Sigmoid colon (tissue), 7 donors: Measurements from ENCODE around the gene ALPP. TPM values are rescaled to one million over a fixed set of nuclear protein-coding genes. Genes with fewer than 3 reads are reported as not detected.

Source experiments
- DNase-seq: peaks from one replicate; pipeline ENCODE4 v3.0.0-alpha.2; 2019
- H3K27ac ChIP-seq, 4 donors: fragments of 200-600 bp; sonication (generic); one replicate each; pipeline ENCODE4 v1.5.1; 2016 to 2019; ENCODE audit warnings: mild to moderate bottlenecking in 1 of 4
- H3K27me3 ChIP-seq, 3 donors: fragments of 200-600 bp; sonication (generic); one replicate each; pipeline ENCODE4 v1.5.1; 2019; ENCODE audit warnings: mild to moderate bottlenecking in 1 of 3
- H3K36me3 ChIP-seq, 4 donors: fragments of 200-600 bp; sonication (generic); one replicate each; pipeline ENCODE4 v1.5.1; 2016 to 2019
- H3K4me1 ChIP-seq, 4 donors: fragments of 200-600 bp; sonication (generic); one replicate each; pipeline ENCODE4 v1.5.1; 2017 to 2019
- H3K4me3 ChIP-seq, 4 donors: fragments of 200-600 bp; sonication (generic); one replicate each; pipeline ENCODE4 v1.5.1; 2017 to 2019; ENCODE audit warnings: mild to moderate bottlenecking in 2 of 4, moderate library complexity in 1 of 4
- H3K9me3 ChIP-seq, 4 donors: fragments of 200-600 bp in 3 of 4; sonication (generic) in 3 of 4; one replicate each; pipeline versions ENCODE4 v1.5.1 to v1.6.1; 2013 to 2019
- CTCF ChIP-seq, 4 experiments: fragments of 450-650 bp in 3 of 4; fragments of 200-600 bp in 1 of 4; IDR thresholded peaks; one replicate each; pipeline ENCODE4 v1.5.1; 2016 to 2019; ENCODE audit warnings: antibody characterized with exemption in 4 of 4, mild to moderate bottlenecking in 3 of 4, moderate library complexity in 2 of 4
- EP300 ChIP-seq, 4 donors: sonication (generic); formaldehyde crosslinking; IDR thresholded peaks; one replicate each; pipeline ENCODE4 v1.6.1; 2017; ENCODE audit warnings: antibody characterized with exemption in 4 of 4
- POLR2A ChIP-seq, 2 donors: fragments of 450-650 bp; IDR thresholded peaks; one replicate each; pipeline ENCODE4 v1.6.1; 2016; ENCODE audit warnings: antibody characterized with exemption in 2 of 2, mild to moderate bottlenecking in 2 of 2, moderate library complexity in 2 of 2
- POLR2AphosphoS5 ChIP-seq, 4 donors: sonication (generic); formaldehyde crosslinking; IDR thresholded peaks; one replicate each; pipeline ENCODE4 v1.6.1; 2017; ENCODE audit warnings: antibody characterized with exemption in 4 of 4
- WGBS, 2 donors: extraction: QIAGEN DNeasy Blood & Tissue Kit; methylation state at CpG; one replicate each; pipeline ENCODE4 v1.1.7; 2013; 5-methylcytosine and 5-hydroxymethylcytosine counted together
- intact Hi-C: fragments of 100-400 bp; cut with DNase I; formaldehyde crosslinking; loops from one replicate; pipeline ENCODE4 v1.15.1; 2023
- polyA plus RNA-seq, 3 donors: library from polyadenylated mRNA; stranded (reverse); fragments of 200-250 nt; gene quantifications; one replicate each; pipeline ENCODE4 v1.2.3, GENCODE V29; 2013
- total RNA-seq, 4 donors: library from RNA; depleted of rRNA; stranded (reverse); fragments of >200 nt; gene quantifications; one replicate each; pipeline ENCODE4 v1.1.0, GENCODE V29; 2016
- donor health status: healthy with polysubstance abuse.
- donor health status: Bipolar disorder and iron deficiency.
- donor health status: healthy.

ALPP gene
- total and polyA plus RNA-seq, 7 donors, result 0.03 TPM; not detected in 6

- Histone ChIP-seq H3K27me3 (no peaks in the 10 kb centered on the region), H3K4me1 (no peaks in the 10 kb centered on the region), H3K27ac (no peak overlapping the region), H3K9me3 (no peaks in the 10 kb centered on the region), H3K36me3 (peaks cover 0 to 7% (median under 1%) of the 10 kb centered on the region in 4 donors), H3K4me3 (no peak overlapping the region)
- 89 to 92% methylated on average over 23 of the region's 23 CpGs for WGBS, 2 donors
- peak; percentile 56 for DNase-seq
- TF ChIP-seq CTCF (IDR thresholded peaks at IDR 0.05) (no peak), POLR2A (IDR thresholded peaks at IDR 0.05) (no peak), POLR2AphosphoS5 (IDR thresholded peaks at IDR 0.05) (no peak), EP300 (IDR thresholded peaks at IDR 0.05) (no peak)
- intact Hi-C loops, result no loop called here
Observed at GRCh38 chr2:232339121-232340081, 39.1 kb upstream of the ALPP start.

DNA sequence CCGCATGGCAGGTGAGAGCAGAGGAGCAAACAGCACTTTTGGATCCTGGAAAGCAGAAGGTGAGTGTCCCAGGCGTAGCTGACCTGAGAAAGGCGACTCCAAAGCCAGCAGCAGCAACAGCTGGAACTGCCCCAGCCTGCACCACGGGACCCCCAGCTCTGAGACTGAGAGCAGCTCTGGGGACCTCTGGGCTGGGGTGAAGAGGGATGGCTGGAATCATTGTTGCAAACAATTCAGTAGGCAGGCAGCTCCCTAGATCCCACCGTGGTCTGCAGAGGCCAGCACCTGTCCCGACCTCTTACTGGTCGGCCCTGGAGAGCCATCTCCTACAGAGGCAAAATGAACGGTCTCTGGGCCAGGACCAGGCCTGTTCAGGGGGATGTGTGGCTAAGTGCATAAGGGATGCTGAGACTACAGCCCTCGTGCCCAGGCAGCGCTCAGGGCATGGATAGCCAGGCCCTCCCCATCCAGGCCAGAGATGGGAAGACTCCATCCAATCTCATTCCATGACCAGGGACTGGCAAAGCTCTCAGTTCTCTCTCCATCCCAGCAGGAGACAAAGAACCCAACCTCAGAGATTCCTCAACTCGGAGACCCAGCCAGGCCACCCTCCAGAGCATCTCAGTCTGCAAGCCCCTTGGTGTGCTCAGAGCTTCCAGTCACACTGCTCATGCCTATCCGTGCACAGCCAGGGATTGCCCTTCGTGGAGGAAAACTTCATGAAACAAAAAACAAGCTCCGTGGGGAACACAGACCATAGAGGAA, 38.2 kb upstream of the ALPP start:
- no peaks in the 10 kb centered on the region for H3K9me3 ChIP-seq
- H3K36me3 ChIP-seq, result peaks cover 0 to 5% (median 0%) of the 10 kb centered on the region in 4 donors
- 93 to 95% methylated on average over 14 of the region's 14 CpGs for WGBS, 2 donors
- no peak overlapping the region for H3K27ac ChIP-seq
- no peak overlapping the region for H3K4me3 ChIP-seq
- DNase-seq, result peak; percentile 54
- intact Hi-C loops, result no loop called here
- H3K4me1 ChIP-seq, result no peaks in the 10 kb centered on the region
- H3K27me3 ChIP-seq, result no peaks in the 10 kb centered on the region
- no peak for TF ChIP-seq POLR2A (IDR thresholded peaks at IDR 0.05)
- no peak for TF ChIP-seq POLR2AphosphoS5 (IDR thresholded peaks at IDR 0.05)
- TF ChIP-seq CTCF (IDR thresholded peaks at IDR 0.05), result no peak
- TF ChIP-seq EP300 (IDR thresholded peaks at IDR 0.05), result no peak

DNA sequence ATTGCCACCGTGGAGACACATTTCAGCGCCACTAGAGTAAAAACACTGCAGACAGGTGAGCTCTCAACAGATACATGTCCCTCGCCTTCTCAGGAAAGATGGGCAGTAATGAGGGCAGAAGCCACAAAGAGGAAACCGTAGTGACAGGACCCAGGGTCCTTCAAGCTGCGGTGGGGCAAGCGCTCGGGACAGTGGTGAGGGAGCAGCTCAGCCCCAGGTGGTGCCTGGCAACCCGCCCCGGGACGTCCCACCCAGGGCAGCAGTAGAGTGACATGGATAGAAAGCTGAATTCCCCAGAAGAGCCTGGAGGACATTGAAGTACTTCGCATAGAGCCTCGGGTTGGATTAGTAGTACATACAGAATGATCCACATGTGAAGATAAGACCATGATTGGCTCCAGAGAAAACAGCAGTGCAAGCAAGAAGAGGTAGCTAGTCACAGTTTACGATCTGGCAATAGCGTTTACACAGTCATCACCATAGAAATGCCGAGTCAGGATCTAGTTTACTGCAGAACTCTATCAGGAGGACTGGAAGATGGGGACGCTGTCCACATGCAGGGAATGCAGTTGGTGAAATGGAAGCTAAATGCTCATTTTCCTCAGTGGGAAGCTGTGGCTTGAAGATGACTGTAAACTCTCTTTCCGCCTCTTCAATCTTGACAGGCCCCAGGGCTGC, 37.4 kb upstream of the ALPP start:
- 78 to 89% methylated on average over 17 of the region's 17 CpGs for WGBS, 2 donors
- TF ChIP-seq EP300 (IDR thresholded peaks at IDR 0.05), result no peak
- no peak for TF ChIP-seq CTCF (IDR thresholded peaks at IDR 0.05)
- H3K27me3 ChIP-seq, result no peaks in the 10 kb centered on the region
- H3K9me3 ChIP-seq, result no peaks in the 10 kb centered on the region
- intact Hi-C loops, result no loop called here
- no peak overlapping the region for H3K27ac ChIP-seq
- no peaks in the 10 kb centered on the region for H3K4me1 ChIP-seq
- DNase-seq, result peak; percentile 54
- H3K36me3 ChIP-seq, result peaks cover 0 to 3% (median 0%) of the 10 kb centered on the region in 4 donors
- H3K4me3 ChIP-seq, result no peak overlapping the region

DNA sequence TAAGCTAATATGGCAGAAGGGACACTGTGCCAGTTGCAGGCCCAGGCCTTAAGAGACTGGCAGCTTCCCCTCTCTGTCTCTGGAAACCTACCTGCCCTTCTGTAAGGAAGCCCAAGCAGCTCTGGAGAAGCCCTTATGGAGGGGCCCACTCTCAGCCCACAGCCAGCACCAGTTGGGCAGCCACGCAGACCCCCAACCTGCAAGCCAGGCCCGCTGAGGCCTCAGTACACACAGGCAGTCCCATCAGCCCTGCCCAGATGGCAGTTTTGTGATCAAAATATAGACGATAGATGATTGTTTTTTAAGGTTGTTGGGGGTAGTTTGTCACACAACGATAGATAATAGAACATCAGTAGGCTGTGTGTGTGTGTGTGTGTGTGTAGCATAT, 36.8 kb upstream of the ALPP start:
- H3K27ac ChIP-seq, result no peak overlapping the region
- no peak overlapping the region for H3K4me3 ChIP-seq
- no peaks in the 10 kb centered on the region for H3K4me1 ChIP-seq
- 93 to 95% methylated on average over 4 of the region's 4 CpGs for WGBS, 2 donors
- H3K27me3 ChIP-seq, result no peaks in the 10 kb centered on the region
- peak; percentile 34 for DNase-seq
- H3K36me3 ChIP-seq, result no peaks in the 10 kb centered on the region
- intact Hi-C loops, result no loop called here
- TF ChIP-seq CTCF (IDR thresholded peaks at IDR 0.05), result no peak
- TF ChIP-seq POLR2AphosphoS5 (IDR thresholded peaks at IDR 0.05), result no peak
- no peak for TF ChIP-seq EP300 (IDR thresholded peaks at IDR 0.05)
- TF ChIP-seq POLR2A (IDR thresholded peaks at IDR 0.05), result no peak
- no peaks in the 10 kb centered on the region for H3K9me3 ChIP-seq
